Ovary (tissue), 3 donors: Measurements from ENCODE around the gene MYO1A.

Source experiments
- POLR2A ChIP-seq: fragments of 450-650 bp; IDR thresholded peaks from one replicate; pipeline ENCODE4 v1.6.1; 2017; ENCODE audit warnings: antibody characterized with exemption, mild to moderate bottlenecking, moderate library complexity
- TF ChIP-seq, protein P1 (sequence below), 3 donors: fragments of 450-650 bp in 2 of 3; fragments of 200-600 bp in 1 of 3; IDR thresholded peaks; one replicate each; pipeline versions ENCODE4 v1.5.1 to v1.8.0; 2016 to 2022; ENCODE audit warnings: antibody characterized with exemption in 3 of 3, mild to moderate bottlenecking in 1 of 3
- donor health status: DM: no; HTN: no; CAD: no.

DNA sequence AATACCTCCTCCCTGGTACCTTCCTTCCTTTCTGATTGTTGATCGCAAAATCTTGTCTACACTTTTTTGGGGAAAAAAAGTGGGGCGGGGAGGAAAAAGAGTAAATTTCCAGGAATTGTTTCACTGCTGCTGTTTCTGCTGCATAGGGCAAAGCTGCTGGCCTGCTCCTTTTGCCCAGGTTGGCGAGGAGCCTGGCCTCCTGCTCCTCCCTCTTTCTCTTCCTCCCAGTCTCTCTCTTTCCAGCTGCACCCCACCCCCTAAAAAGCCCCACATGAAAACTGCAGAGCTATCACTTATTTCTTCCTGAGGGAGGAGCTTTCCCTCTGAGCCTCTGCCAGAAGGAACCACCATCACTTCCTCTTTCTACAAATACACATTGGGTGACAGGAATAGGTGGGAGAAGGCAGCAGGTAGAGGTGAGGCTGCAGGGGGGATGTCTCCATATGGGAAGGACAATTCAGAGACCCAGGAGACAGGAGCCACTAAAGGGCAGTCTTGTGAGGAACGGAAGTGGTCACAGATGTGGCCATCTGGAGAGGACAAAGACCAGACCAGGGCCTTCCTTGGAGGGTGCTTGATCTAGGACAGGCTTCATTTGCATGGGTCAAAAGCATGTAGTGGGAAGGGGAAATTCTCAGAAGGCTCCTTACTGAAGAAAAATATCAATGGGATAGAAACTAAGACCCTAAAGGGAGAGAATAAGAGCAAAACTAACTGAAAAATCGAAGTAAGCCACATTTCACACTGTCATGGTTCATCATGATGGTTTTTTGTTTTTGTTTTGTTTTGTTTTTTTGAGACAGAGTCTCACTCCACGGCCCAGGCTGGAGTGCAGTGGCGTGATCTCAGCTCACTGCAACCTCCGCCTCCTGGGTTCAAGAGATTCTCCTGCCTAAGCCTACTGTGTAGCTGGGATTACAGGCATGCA is 58.3 kb downstream of the MYO1A start:
- TF ChIP-seq, protein P1, sequence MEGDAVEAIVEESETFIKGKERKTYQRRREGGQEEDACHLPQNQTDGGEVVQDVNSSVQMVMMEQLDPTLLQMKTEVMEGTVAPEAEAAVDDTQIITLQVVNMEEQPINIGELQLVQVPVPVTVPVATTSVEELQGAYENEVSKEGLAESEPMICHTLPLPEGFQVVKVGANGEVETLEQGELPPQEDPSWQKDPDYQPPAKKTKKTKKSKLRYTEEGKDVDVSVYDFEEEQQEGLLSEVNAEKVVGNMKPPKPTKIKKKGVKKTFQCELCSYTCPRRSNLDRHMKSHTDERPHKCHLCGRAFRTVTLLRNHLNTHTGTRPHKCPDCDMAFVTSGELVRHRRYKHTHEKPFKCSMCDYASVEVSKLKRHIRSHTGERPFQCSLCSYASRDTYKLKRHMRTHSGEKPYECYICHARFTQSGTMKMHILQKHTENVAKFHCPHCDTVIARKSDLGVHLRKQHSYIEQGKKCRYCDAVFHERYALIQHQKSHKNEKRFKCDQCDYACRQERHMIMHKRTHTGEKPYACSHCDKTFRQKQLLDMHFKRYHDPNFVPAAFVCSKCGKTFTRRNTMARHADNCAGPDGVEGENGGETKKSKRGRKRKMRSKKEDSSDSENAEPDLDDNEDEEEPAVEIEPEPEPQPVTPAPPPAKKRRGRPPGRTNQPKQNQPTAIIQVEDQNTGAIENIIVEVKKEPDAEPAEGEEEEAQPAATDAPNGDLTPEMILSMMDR (IDR thresholded peaks at IDR 0.05) = no peak
- TF ChIP-seq POLR2A = no peak
